CD4-positive, alpha-beta T cell (primary cell): Measurements from ENCODE around the gene GAS6. TPM values are rescaled to one million over a fixed set of nuclear protein-coding genes. Genes with fewer than 3 reads are reported as not detected.

Experiments used
- ATAC-seq: fragments of 200-7000 bp; cut with Tn5 transposase; one replicate; pipeline ENCODE4 v1.10.0; 2022; ENCODE audit warnings: mild to moderate bottlenecking; ENCODE audit not compliant: poor library complexity
- CTCF ChIA-PET: fragments of 350-600 bp; sonication (Branson Sonifier 250); formaldehyde crosslinking; loops from one replicate; lab custom pipeline; 2021; ENCODE audit warnings: antibody characterized with exemption, inconsistent platforms; lab: Charles Lee
- POLR2A ChIA-PET: fragments of 350-600 bp; sonication (Branson Sonifier 250); formaldehyde crosslinking; loops from one replicate; lab custom pipeline; 2021; ENCODE audit warnings: antibody characterized with exemption, inconsistent platforms; lab: Charles Lee
- DNase-seq, 14 experiments: peaks; one replicate each; pipeline ENCODE4 v3.0.0-alpha.2; 2013 to 2020; ENCODE audit warnings: mixed read lengths in 2 of 14
- H3K27ac ChIP-seq, 2 donors: one replicate each; pipeline versions ENCODE4 v1.5.1 to v1.7.0; 2013; ENCODE audit warnings: low read length in 2 of 2, low read depth in 1 of 2, mild to moderate bottlenecking in 1 of 2
- H3K27me3 ChIP-seq, 2 experiments: 1 replicate in 1 of 2; 2 replicates in 1 of 2; pipeline versions ENCODE4 v1.6.1 to v1.7.0; 2013; ENCODE audit warnings: low read length in 2 of 2, control low read depth in 1 of 2, mild to moderate bottlenecking in 1 of 2, moderate library complexity in 1 of 2; ENCODE audit not compliant: insufficient read depth in 2 of 2, control insufficient read depth in 1 of 2
- H3K36me3 ChIP-seq: one replicate; pipeline ENCODE4 v1.6.1; 2013; ENCODE audit warnings: low read length, control low read depth; ENCODE audit not compliant: insufficient read depth
- H3K4me1 ChIP-seq: one replicate; pipeline ENCODE4 v1.6.1; 2013; ENCODE audit warnings: low read length, control low read depth; ENCODE audit not compliant: insufficient read depth
- H3K4me3 ChIP-seq: one replicate; pipeline ENCODE4 v1.5.1; 2013; ENCODE audit warnings: mild to moderate bottlenecking, low read length, moderate library complexity
- H3K9me3 ChIP-seq, 2 experiments: 1 replicate in 1 of 2; 2 replicates in 1 of 2; pipeline versions ENCODE4 v1.6.1 to v1.7.0; 2013; ENCODE audit warnings: low read length in 2 of 2, mild to moderate bottlenecking in 2 of 2, control low read depth in 1 of 2, moderate library complexity in 1 of 2; ENCODE audit not compliant: control insufficient read depth in 1 of 2, insufficient read depth in 1 of 2
- H3K27ac Mint-ChIP-seq: one replicate; pipeline ENCODE4 v1.8.0; 2020; ENCODE audit warnings: mixed read lengths
- H3K27me3 Mint-ChIP-seq: one replicate; pipeline ENCODE4 v1.8.0; 2021; ENCODE audit warnings: mixed read lengths
- H3K36me3 Mint-ChIP-seq: one replicate; pipeline ENCODE4 v1.8.0; 2021; ENCODE audit warnings: low read depth, mixed read lengths
- H3K4me1 Mint-ChIP-seq: one replicate; pipeline ENCODE4 v1.8.0; 2021; ENCODE audit warnings: low read depth, mixed read lengths
- H3K4me3 Mint-ChIP-seq: one replicate; pipeline ENCODE4 v1.8.0; 2020; ENCODE audit warnings: mild to moderate bottlenecking, mixed read lengths
- H3K9me3 Mint-ChIP-seq: one replicate; pipeline ENCODE4 v1.8.0; 2020; ENCODE audit warnings: mixed read lengths
- intact Hi-C, 2 experiments: fragments of 100-400 bp; cut with DNase I in 1 of 2; cut with micrococcal nuclease in 1 of 2; formaldehyde crosslinking; loops; one replicate each; pipeline versions ENCODE4 v1.15.1 to v1.9.0; 2023 to 2025; cut with DNase I, micrococcal nuclease
- total RNA-seq, 174 experiments: library from RNA in 2 of 174; stranded (reverse) in 2 of 174; gene quantifications; one replicate each; pipeline ENCODE4 v1.2.3 and lab custom pipeline; 2021 to 2026
- TF ChIP-seq, protein P1 (sequence below): fragments of 200-600 bp; IDR thresholded peaks from one replicate; pipeline ENCODE4 v1.8.0; 2022; ENCODE audit warnings: antibody characterized with exemption, mild to moderate bottlenecking

Gene GAS6
- total RNA-seq, 2 experiments from 2014 or later = 0.52 to 1.0 TPM

DNA sequence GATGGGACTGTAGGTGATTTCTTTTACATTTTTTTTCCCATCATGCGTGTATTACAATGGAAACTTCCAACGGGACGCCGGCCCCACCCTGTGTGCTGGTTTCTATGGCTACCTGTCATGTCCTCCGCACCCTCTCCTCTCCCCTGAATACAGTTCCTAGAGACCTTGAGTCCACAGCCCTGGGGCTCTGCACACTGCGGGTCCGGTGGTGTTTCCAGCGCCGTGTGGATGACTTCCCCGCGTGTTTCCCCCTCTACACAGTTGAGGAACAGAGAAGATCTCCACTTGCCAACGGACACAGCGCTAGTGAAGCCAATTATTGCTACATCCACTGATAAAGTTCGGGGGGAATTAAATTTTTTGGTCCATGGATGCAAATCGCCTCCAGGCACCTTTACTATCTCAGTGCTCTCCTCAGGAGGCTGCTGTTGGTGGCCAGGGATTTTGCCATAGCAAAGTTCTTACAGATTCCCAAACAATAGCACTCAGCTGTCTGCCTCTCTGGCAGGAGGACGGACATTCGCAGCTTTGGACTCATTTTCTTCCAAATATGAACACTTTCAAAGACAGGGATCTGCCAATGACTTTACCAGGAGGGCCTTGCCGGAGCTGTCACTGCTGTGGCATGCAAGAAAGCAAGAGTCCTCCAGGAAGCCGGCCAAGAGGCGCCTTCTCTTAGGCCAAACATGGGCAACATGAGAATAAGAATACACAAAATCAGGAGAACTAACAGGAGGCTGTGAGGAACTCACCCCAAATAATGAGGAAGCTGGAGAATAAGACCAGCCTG lies 39.3 kb upstream of the GAS6 start:
- Mint-ChIP-seq H3K27me3 (peaks cover 16% of the 10 kb centered on the region), H3K4me3 (no peak overlapping the region), H3K9me3 (no peaks in the 10 kb centered on the region), H3K4me1 (peaks cover 1% of the 10 kb centered on the region), H3K36me3 (no peaks in the 10 kb centered on the region), H3K27ac (no peak overlapping the region)
- no peak for ATAC-seq
- DNase-seq = no peak
- H3K36me3 ChIP-seq = no peaks in the 10 kb centered on the region
- H3K4me3 ChIP-seq = no peak overlapping the region
- ChIA-PET POLR2A (no interaction called here), CTCF (no interaction called here)
- no peaks in the 10 kb centered on the region for H3K9me3 ChIP-seq
- no peaks in the 10 kb centered on the region for H3K27me3 ChIP-seq
- peaks cover 4% of the 10 kb centered on the region for H3K4me1 ChIP-seq
- intact Hi-C loops = loop anchor here in 1 of 2 experiments (5.0 kb wide), 1 partner anchor 86 kb away; no protein-coding TSS in a partner anchor
- TF ChIP-seq, protein P1, sequence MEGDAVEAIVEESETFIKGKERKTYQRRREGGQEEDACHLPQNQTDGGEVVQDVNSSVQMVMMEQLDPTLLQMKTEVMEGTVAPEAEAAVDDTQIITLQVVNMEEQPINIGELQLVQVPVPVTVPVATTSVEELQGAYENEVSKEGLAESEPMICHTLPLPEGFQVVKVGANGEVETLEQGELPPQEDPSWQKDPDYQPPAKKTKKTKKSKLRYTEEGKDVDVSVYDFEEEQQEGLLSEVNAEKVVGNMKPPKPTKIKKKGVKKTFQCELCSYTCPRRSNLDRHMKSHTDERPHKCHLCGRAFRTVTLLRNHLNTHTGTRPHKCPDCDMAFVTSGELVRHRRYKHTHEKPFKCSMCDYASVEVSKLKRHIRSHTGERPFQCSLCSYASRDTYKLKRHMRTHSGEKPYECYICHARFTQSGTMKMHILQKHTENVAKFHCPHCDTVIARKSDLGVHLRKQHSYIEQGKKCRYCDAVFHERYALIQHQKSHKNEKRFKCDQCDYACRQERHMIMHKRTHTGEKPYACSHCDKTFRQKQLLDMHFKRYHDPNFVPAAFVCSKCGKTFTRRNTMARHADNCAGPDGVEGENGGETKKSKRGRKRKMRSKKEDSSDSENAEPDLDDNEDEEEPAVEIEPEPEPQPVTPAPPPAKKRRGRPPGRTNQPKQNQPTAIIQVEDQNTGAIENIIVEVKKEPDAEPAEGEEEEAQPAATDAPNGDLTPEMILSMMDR = no peak
- no peak overlapping the region for H3K27ac ChIP-seq

DNA sequence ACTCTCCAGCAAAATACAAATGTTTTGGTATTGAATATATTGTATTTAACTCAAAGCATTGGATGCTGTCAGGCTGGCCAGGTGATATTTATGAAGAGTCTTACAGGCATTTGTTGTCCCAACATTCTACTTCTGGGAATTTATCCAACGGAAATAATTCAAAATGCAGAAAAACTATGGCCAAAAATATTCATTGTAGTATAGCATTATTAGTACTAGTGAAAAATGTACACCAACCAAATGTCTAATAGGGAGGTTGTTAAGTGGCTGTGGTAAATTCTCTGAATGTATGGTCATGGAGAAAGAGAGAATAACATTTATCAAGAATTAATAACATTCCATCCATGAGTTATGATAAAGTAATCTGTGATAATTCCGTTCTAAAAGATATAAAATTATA lies 38.6 kb upstream of the GAS6 start:
- Histone ChIP-seq H3K4me1 (no peaks in the 10 kb centered on the region), H3K27me3 (peaks cover under 1 to 4% of the 10 kb centered on the region in 2 experiments), H3K4me3 (no peak overlapping the region), H3K36me3 (no peaks in the 10 kb centered on the region), H3K9me3 (no peaks in the 10 kb centered on the region), H3K27ac (no peak overlapping the region)
- CTCF ChIA-PET = no interaction called here
- Mint-ChIP-seq H3K4me3 (no peak overlapping the region), H3K27me3 (peaks cover 12% of the 10 kb centered on the region), H3K27ac (no peak overlapping the region), H3K36me3 (no peaks in the 10 kb centered on the region), H3K9me3 (no peaks in the 10 kb centered on the region), H3K4me1 (no peaks in the 10 kb centered on the region)
- ATAC-seq (no peak), DNase-seq (no peak)
- TF ChIP-seq, protein P1 = no peak
- intact Hi-C loops = loop anchor here in 1 of 2 experiments (5.0 kb wide), 1 partner anchor 85 kb away; no protein-coding TSS in a partner anchor
- POLR2A ChIA-PET = no interaction called here

DNA sequence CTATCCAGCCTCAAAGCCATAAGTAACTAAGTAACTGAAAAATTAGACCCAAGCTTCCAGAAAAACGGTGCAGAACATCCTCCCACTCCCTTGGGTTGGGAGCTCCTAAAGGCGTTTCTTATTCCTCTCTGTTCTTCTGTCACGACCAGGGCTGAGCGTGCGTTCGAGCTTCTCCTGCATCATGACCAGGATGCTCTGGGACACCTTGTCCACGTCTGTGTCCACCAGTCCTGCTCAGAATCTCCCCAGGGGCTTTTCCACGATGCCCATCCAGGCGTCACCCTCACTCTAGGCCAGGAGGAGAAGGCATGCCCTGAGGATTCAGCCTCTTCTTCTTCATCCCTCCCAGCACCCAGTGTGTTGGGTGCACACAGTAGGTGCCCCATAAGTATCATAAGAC lies 37.8 kb upstream of the GAS6 start:
- Mint-ChIP-seq H3K27me3 (peaks cover 14% of the 10 kb centered on the region), H3K4me1 (no peaks in the 10 kb centered on the region), H3K27ac (no peak overlapping the region), H3K9me3 (no peaks in the 10 kb centered on the region), H3K36me3 (no peaks in the 10 kb centered on the region), H3K4me3 (no peak overlapping the region)
- no peaks in the 10 kb centered on the region for H3K9me3 ChIP-seq
- ATAC-seq (no peak), DNase-seq (no peak)
- CTCF ChIA-PET = no interaction called here
- intact Hi-C loops = loop anchor here in 1 of 2 experiments (5.0 kb wide), 1 partner anchor 84 kb away; no protein-coding TSS in a partner anchor
- H3K4me3 ChIP-seq = no peak overlapping the region
- POLR2A ChIA-PET = no interaction called here
- TF ChIP-seq, protein P1 = no peak
- H3K36me3 ChIP-seq = no peaks in the 10 kb centered on the region
- H3K27ac ChIP-seq = no peak overlapping the region
- peaks cover 9% of the 10 kb centered on the region in 2 experiments for H3K27me3 ChIP-seq
- H3K4me1 ChIP-seq = no peaks in the 10 kb centered on the region
